HEK293 (cell line): Measurements from ENCODE around the gene SLC17A9.

Experiments
- REST ChIP-seq: fragments of 450-650 bp; formaldehyde crosslinking; IDR thresholded peaks from 2 replicates; pipeline ENCODE4 v1.5.1; 2016; ENCODE audit warnings: missing biosample characterization, missing genetic modification characterization
- ZBTB20 ChIP-seq: fragments of 450-650 bp; formaldehyde crosslinking; IDR thresholded peaks from 2 replicates; pipeline ENCODE4 v1.5.1; 2016; ENCODE audit warnings: missing biosample characterization, missing genetic modification characterization
- ZNF2 ChIP-seq: fragments of 450-650 bp; formaldehyde crosslinking; IDR thresholded peaks from 2 replicates; pipeline ENCODE4 v1.5.1; 2016; ENCODE audit warnings: missing biosample characterization, missing genetic modification characterization
- ZNF423 ChIP-seq: fragments of 450-650 bp; formaldehyde crosslinking; IDR thresholded peaks from 2 replicates; pipeline ENCODE4 v1.5.1; 2016; ENCODE audit warnings: missing biosample characterization, missing genetic modification characterization
- ZNF548 ChIP-seq: fragments of 450-650 bp; formaldehyde crosslinking; IDR thresholded peaks from 2 replicates; pipeline ENCODE4 v1.5.1; 2016; ENCODE audit warnings: missing biosample characterization, missing genetic modification characterization
- ZSCAN18 ChIP-seq: fragments of 450-650 bp; formaldehyde crosslinking; IDR thresholded peaks from 2 replicates; pipeline ENCODE4 v1.5.1; 2016; ENCODE audit warnings: missing biosample characterization, missing genetic modification characterization

- TF ChIP-seq ZNF423 (tag by site-specific recombination), result no peak
- TF ChIP-seq ZBTB20 (tag by site-specific recombination), result no peak
- TF ChIP-seq ZNF548 (tag by site-specific recombination), result no peak
- no peak for TF ChIP-seq REST (tag by site-specific recombination)
- no peak for TF ChIP-seq ZNF2 (tag by site-specific recombination)
- TF ChIP-seq ZSCAN18 (tag by site-specific recombination), result no peak
Measured at GRCh38 chr20:62927128-62927705, 25.3 kb upstream of the SLC17A9 start.
